ENCODE data around the gene NFIB.

DNA sequence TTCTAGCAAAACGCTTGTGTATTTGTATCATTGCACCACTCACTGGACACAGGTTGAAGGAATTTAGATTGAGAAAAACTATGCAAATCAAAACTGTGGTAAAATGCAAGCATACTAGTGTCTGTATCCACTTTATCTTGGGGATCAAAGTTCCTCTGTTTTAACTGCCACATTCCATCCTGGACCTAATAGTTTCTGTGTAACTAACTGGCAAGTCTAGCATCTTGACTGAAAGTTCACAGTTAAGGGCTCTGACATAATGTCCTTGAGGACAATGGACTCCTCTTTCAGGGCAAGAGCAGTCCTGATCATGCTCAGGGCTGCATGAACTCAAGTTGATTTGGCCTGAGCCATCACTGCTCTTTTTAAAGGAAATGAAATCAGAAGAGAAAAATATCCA lies 30.7 kb downstream of the NFIB start:
- TF ChIP-seq, protein P1, sequence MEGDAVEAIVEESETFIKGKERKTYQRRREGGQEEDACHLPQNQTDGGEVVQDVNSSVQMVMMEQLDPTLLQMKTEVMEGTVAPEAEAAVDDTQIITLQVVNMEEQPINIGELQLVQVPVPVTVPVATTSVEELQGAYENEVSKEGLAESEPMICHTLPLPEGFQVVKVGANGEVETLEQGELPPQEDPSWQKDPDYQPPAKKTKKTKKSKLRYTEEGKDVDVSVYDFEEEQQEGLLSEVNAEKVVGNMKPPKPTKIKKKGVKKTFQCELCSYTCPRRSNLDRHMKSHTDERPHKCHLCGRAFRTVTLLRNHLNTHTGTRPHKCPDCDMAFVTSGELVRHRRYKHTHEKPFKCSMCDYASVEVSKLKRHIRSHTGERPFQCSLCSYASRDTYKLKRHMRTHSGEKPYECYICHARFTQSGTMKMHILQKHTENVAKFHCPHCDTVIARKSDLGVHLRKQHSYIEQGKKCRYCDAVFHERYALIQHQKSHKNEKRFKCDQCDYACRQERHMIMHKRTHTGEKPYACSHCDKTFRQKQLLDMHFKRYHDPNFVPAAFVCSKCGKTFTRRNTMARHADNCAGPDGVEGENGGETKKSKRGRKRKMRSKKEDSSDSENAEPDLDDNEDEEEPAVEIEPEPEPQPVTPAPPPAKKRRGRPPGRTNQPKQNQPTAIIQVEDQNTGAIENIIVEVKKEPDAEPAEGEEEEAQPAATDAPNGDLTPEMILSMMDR (IDR thresholded peaks at IDR 0.05): no peak
- TF ChIP-seq ZFX (IDR thresholded peaks at IDR 0.05; ENCODE audit: borderline replicate concordance): no peak

Measured in 22Rv1 (cell line).